ENCODE results near the gene CREB3L2. TPM values are rescaled to one million over a fixed set of nuclear protein-coding genes. Genes with fewer than 3 reads are reported as not detected.

The CREB3L2 gene
- total RNA-seq, 4 donors from 2014 or later: 2.8 to 12.0 (median 5.4) TPM

- Histone ChIP-seq H3K27me3 (no peaks in the 10 kb centered on the region), H3K4me3 (peak overlapping the region in 1 of 4 donors; percentile 30), H3K4me1 (peaks cover 13 to 31% of the 10 kb centered on the region in 2 donors), H3K9me3 (no peaks in the 10 kb centered on the region), H3K27ac (peak overlapping the region; percentile 79 to 90 (median 84)), H3K36me3 (no peaks in the 10 kb centered on the region)
- in situ Hi-C loops (cut with MboI; ENCODE audit: low sequenced_read_pairs in 4 of 4): no loop called here
- intact Hi-C loops (cut with DNase I; ENCODE audit: low total_unique reads): no loop called here
- DNase-seq (no peak), ATAC-seq (peak; percentile 38 to 54)
- no peak for TF ChIP-seq POLR2A (IDR thresholded peaks at IDR 0.05)
- TF ChIP-seq, protein P1, sequence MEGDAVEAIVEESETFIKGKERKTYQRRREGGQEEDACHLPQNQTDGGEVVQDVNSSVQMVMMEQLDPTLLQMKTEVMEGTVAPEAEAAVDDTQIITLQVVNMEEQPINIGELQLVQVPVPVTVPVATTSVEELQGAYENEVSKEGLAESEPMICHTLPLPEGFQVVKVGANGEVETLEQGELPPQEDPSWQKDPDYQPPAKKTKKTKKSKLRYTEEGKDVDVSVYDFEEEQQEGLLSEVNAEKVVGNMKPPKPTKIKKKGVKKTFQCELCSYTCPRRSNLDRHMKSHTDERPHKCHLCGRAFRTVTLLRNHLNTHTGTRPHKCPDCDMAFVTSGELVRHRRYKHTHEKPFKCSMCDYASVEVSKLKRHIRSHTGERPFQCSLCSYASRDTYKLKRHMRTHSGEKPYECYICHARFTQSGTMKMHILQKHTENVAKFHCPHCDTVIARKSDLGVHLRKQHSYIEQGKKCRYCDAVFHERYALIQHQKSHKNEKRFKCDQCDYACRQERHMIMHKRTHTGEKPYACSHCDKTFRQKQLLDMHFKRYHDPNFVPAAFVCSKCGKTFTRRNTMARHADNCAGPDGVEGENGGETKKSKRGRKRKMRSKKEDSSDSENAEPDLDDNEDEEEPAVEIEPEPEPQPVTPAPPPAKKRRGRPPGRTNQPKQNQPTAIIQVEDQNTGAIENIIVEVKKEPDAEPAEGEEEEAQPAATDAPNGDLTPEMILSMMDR (IDR thresholded peaks at IDR 0.05 in 4 of 5, conservative IDR thresholded peaks at IDR 0.05 in 1 of 5): no peak
These were observed 110.8 kb downstream of the CREB3L2 start for GRCh38 chr7:137891016-137891655.

- H3K36me3 ChIP-seq: no peaks in the 10 kb centered on the region
- peak; percentile 99 for ATAC-seq
- in situ Hi-C loops (cut with MboI; ENCODE audit: low sequenced_read_pairs in 4 of 4): no loop called here
- no peaks in the 10 kb centered on the region for H3K27me3 ChIP-seq
- intact Hi-C loops (cut with DNase I; ENCODE audit: low total_unique reads): loop anchor here (1.0 kb wide), 1 partner anchor 19 kb away; no protein-coding TSS in a partner anchor
- H3K4me3 ChIP-seq: no peak overlapping the region
- TF ChIP-seq, protein P1 (IDR thresholded peaks at IDR 0.05 in 4 of 5, conservative IDR thresholded peaks at IDR 0.05 in 1 of 5): no peak
- peak; percentile 42 to 73 for TF ChIP-seq POLR2A (IDR thresholded peaks at IDR 0.05)
- H3K27ac ChIP-seq: peak overlapping the region; percentile 79 to 90 (median 84)
- DNase-seq: peak; percentile 85 to 90
- H3K4me1 ChIP-seq: peaks cover 13 to 34% of the 10 kb centered on the region in 2 donors
- no peaks in the 10 kb centered on the region for H3K9me3 ChIP-seq
These were observed 111.4 kb downstream of the CREB3L2 start for GRCh38 chr7:137890449-137890921.

- Histone ChIP-seq H3K36me3 (peaks cover 0 to 8% of the 10 kb centered on the region in 2 donors), H3K4me3 (no peak overlapping the region), H3K27ac (peak overlapping the region in 2 of 4 donors; percentile 18 to 86), H3K4me1 (peaks cover 13 to 38% of the 10 kb centered on the region in 2 donors), H3K9me3 (no peaks in the 10 kb centered on the region), H3K27me3 (no peaks in the 10 kb centered on the region)
- TF ChIP-seq, protein P1 (IDR thresholded peaks at IDR 0.05 in 4 of 5, conservative IDR thresholded peaks at IDR 0.05 in 1 of 5): no peak
- TF ChIP-seq POLR2A (IDR thresholded peaks at IDR 0.05): no peak
- intact Hi-C loops (cut with DNase I; ENCODE audit: low total_unique reads) (no loop called here), in situ Hi-C loops (cut with MboI; ENCODE audit: low sequenced_read_pairs in 4 of 4) (no loop called here)
- DNase-seq (no peak), ATAC-seq (no peak)
These were observed 113.6 kb downstream of the CREB3L2 start for GRCh38 chr7:137888241-137888640.

GRCh38 chr7:137886746-137887145, 115.1 kb downstream of the CREB3L2 start:
- intact Hi-C loops (cut with DNase I; ENCODE audit: low total_unique reads) (no loop called here), in situ Hi-C loops (cut with MboI; ENCODE audit: low sequenced_read_pairs in 4 of 4) (no loop called here)
- no peaks in the 10 kb centered on the region for H3K27me3 ChIP-seq
- H3K4me3 ChIP-seq: no peak overlapping the region
- no peak for TF ChIP-seq POLR2A (IDR thresholded peaks at IDR 0.05)
- TF ChIP-seq, protein P1 (IDR thresholded peaks at IDR 0.05 in 4 of 5, conservative IDR thresholded peaks at IDR 0.05 in 1 of 5): no peak
- no peaks in the 10 kb centered on the region for H3K9me3 ChIP-seq
- DNase-seq: no peak
- peaks cover 0 to 12% of the 10 kb centered on the region in 2 donors for H3K36me3 ChIP-seq
- peaks cover 13 to 48% of the 10 kb centered on the region in 2 donors for H3K4me1 ChIP-seq
- ATAC-seq: no peak
- H3K27ac ChIP-seq: no peak overlapping the region
